Right atrium auricular region (tissue), 2 donors: Measurements from ENCODE around the gene EHHADH. TPM values are rescaled to one million over a fixed set of nuclear protein-coding genes. Genes with fewer than 3 reads are reported as not detected.
"Not testable (repeated sequence)": the region's sequence is repeated elsewhere in the genome, so short reads cannot be mapped to it uniquely, and the experiment has no call there.

ENCODE experiments used
- DNase-seq: peaks from one replicate; pipeline ENCODE4 v3.0.0-alpha.2; 2019; ENCODE audit warnings: low spot score
- H3K27ac ChIP-seq, 2 donors: fragments of 200-600 bp; sonication (generic); 1 replicate in 1 of 2; 2 replicates in 1 of 2; pipeline ENCODE4 v1.5.1; 2016 to 2019
- H3K27me3 ChIP-seq, 2 donors: fragments of 200-600 bp; sonication (generic); one replicate each; pipeline versions ENCODE4 v1.5.1 to v1.6.0; 2017 to 2019
- H3K36me3 ChIP-seq: fragments of 200-600 bp; sonication (generic); one replicate; pipeline ENCODE4 v1.5.1; 2016
- H3K4me1 ChIP-seq, 2 donors: fragments of 200-600 bp; sonication (generic); one replicate each; pipeline versions ENCODE4 v1.5.1 to v1.6.0; 2017 to 2019
- H3K4me3 ChIP-seq, 2 donors: fragments of 200-600 bp; sonication (generic); 1 replicate in 1 of 2; 2 replicates in 1 of 2; pipeline ENCODE4 v1.5.1; 2017 to 2019; ENCODE audit warnings: mild to moderate bottlenecking in 1 of 2, moderate library complexity in 1 of 2
- H3K9me3 ChIP-seq, 2 donors: fragments of 200-600 bp; sonication (generic); one replicate each; pipeline ENCODE4 v1.5.1; 2019
- total RNA-seq, 2 donors: library from RNA; depleted of rRNA; stranded (reverse); fragments of >200 nt; gene quantifications; one replicate each; pipeline ENCODE4 v1.1.0, GENCODE V29; 2016
- TF ChIP-seq, protein P1 (sequence below), 2 donors: fragments of 200-600 bp; sonication (generic); IDR thresholded peaks; one replicate each; pipeline ENCODE4 v1.5.1; 2019; ENCODE audit warnings: antibody characterized with exemption in 2 of 2

EHHADH gene
- total RNA-seq, 2 donors from 2014 or later: 3.6 to 24.3 TPM

GRCh38 chr3:185250247-185250646 lies 3.6 kb downstream of the EHHADH start:
- Histone ChIP-seq H3K36me3 (peaks cover 10% of the 10 kb centered on the region), H3K4me1 (no peaks in the 10 kb centered on the region), H3K9me3 (no peaks in the 10 kb centered on the region), H3K27ac (no peak overlapping the region), H3K27me3 (no peaks in the 10 kb centered on the region), H3K4me3 (no peak overlapping the region)
- TF ChIP-seq, protein P1, sequence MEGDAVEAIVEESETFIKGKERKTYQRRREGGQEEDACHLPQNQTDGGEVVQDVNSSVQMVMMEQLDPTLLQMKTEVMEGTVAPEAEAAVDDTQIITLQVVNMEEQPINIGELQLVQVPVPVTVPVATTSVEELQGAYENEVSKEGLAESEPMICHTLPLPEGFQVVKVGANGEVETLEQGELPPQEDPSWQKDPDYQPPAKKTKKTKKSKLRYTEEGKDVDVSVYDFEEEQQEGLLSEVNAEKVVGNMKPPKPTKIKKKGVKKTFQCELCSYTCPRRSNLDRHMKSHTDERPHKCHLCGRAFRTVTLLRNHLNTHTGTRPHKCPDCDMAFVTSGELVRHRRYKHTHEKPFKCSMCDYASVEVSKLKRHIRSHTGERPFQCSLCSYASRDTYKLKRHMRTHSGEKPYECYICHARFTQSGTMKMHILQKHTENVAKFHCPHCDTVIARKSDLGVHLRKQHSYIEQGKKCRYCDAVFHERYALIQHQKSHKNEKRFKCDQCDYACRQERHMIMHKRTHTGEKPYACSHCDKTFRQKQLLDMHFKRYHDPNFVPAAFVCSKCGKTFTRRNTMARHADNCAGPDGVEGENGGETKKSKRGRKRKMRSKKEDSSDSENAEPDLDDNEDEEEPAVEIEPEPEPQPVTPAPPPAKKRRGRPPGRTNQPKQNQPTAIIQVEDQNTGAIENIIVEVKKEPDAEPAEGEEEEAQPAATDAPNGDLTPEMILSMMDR (IDR thresholded peaks at IDR 0.05): no peak
- DNase-seq: no peak

- Histone ChIP-seq H3K4me1 (no peaks in the 10 kb centered on the region), H3K27me3 (no peaks in the 10 kb centered on the region), H3K27ac (no peak overlapping the region), H3K9me3 (peaks cover 0 to 16% of the 10 kb centered on the region in 2 donors), H3K36me3 (peaks cover 4% of the 10 kb centered on the region), H3K4me3 (no peak overlapping the region)
- DNase-seq: no peak
- TF ChIP-seq, protein P1 (IDR thresholded peaks at IDR 0.05): no peak
Observed at GRCh38 chr3:185242642-185243041, 11.2 kb downstream of the EHHADH start.

GRCh38 chr3:185236969-185237368 lies 16.9 kb downstream of the EHHADH start:
- Histone ChIP-seq H3K27me3 (no peaks in the 10 kb centered on the region), H3K4me3 (no peak overlapping the region), H3K27ac (no peak overlapping the region), H3K36me3 (peaks cover 12% of the 10 kb centered on the region), H3K9me3 (peaks cover 0 to 49% of the 10 kb centered on the region in 2 donors), H3K4me1 (no peaks in the 10 kb centered on the region)
- DNase-seq: no peak
- TF ChIP-seq, protein P1 (IDR thresholded peaks at IDR 0.05): no peak

DNA sequence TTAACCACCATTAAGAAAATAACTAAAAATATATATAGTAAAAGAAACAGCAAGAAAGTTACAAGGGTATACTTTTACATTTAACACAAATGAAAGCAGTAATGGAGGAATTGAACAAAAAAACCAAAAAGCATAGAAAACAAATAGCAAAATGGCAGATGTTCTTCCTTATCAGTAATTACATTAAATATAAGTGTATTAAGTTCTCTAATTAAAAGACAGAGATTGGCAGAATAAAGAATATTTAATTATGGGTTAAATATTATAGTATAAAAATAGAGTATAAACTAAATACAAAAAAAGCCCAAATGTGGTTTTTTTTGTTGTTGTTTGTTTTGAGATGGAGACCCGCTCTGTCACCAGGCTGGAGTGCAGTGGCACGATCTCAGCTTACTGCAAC lies 20.5 kb downstream of the EHHADH start:
- Histone ChIP-seq H3K4me1 (no peaks in the 10 kb centered on the region), H3K27ac (no peak overlapping the region), H3K36me3 (peaks cover 12% of the 10 kb centered on the region), H3K9me3 (peaks cover 0 to 37% of the 10 kb centered on the region in 2 donors), H3K4me3 (no peak overlapping the region), H3K27me3 (no peaks in the 10 kb centered on the region)
- no peak for DNase-seq
- TF ChIP-seq, protein P1 (IDR thresholded peaks at IDR 0.05): no peak

DNA sequence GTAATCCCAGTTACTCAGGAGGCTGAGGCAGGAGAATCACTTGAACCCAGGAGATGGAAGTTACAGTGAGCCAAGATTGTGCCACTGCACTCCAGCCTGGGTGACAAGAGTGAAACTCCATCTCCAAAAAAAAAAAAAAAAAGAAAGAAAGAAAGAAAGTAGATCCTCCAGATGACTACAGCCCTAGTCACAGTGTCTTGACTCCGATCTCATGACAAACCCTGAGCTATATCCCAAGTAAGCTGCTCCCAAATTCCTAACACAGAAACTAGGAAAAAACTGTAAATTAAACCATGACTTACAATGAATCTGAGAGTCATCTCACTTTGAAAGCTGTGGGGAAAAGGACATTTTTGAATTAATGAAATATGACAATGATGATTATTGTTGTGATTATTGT lies 27.3 kb downstream of the EHHADH start:
- not testable (repeated sequence) for H3K4me1 ChIP-seq, H3K27me3 ChIP-seq, DNase-seq, H3K36me3 ChIP-seq, H3K27ac ChIP-seq, H3K9me3 ChIP-seq, H3K4me3 ChIP-seq

DNA sequence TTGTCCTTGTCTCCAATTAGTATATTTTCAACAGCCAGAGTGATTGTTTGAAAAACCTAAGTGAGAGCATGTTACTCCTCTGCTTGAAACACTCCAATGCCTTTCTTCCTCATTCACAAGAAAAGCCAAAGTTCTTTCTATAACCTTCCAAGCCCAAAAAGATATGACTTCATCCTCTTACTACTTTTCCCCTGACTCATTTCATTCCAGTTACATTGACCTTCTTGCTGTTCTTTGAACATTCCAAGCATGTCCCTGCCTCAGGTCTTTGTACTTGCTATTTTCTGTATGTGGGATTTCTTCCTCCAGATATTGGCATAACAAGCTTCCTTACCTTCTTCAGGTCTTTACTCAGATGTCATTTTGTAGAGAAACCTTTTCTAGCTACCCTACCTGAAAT lies 28.3 kb downstream of the EHHADH start:
- TF ChIP-seq, protein P1 (IDR thresholded peaks at IDR 0.05): no peak

More for the DNA sequence above, 28.3 kb downstream of the EHHADH start:
- Histone ChIP-seq H3K36me3 (peaks cover 4% of the 10 kb centered on the region), H3K27me3 (no peaks in the 10 kb centered on the region), H3K27ac (no peak overlapping the region), H3K4me3 (no peak overlapping the region), H3K9me3 (no peaks in the 10 kb centered on the region), H3K4me1 (no peaks in the 10 kb centered on the region)
- no peak for DNase-seq
